SK-N-SH (cell line): ENCODE results near the gene NTRK2. TPM values are rescaled to one million over a fixed set of nuclear protein-coding genes. Genes with fewer than 3 reads are reported as not detected.

Experiments
- CTCF ChIA-PET: fragments of 300-600, 350-600 bp; formaldehyde crosslinking; extraction: SDS; loops from one replicate; lab custom pipeline; 2021; lab: Yijun Ruan, JAX
- POLR2A ChIA-PET: fragments of 350-600 bp; sonication (Branson Sonifier 250); formaldehyde crosslinking; extraction: SDS; loops from one replicate; lab custom pipeline; 2020; ENCODE audit warnings: antibody characterized with exemption, inconsistent platforms; lab: Yijun Ruan, JAX
- DNase-seq: peaks from one replicate; pipeline ENCODE4 v3.0.0; 2012
- H2AFZ ChIP-seq: fragments of 200-600 bp; sonication (generic); 2 replicates; pipeline ENCODE4 v1.8.1; 2016; ENCODE audit warnings: antibody characterized with exemption, mild to moderate bottlenecking, low read depth
- H3F3A ChIP-seq: fragments of 200-600 bp; sonication (generic); replicated peaks from 2 replicates; pipeline ENCODE3; 2016; ENCODE audit warnings: antibody characterized with exemption, mild to moderate bottlenecking; ENCODE audit not compliant: insufficient read depth
- H3K27ac ChIP-seq, 2 experiments: fragments of 200-500 bp in 1 of 2; fragments of 200-600 bp in 1 of 2; sonication (Bioruptor generic) in 1 of 2; sonication (generic), shearing (Covaris generic) in 1 of 2; 2 replicates each; pipeline versions ENCODE4 v1.5.1 to v1.6.1; 2014 to 2016; ENCODE audit warnings: low read depth in 2 of 2, inconsistent platforms in 1 of 2, low read length in 1 of 2, mild to moderate bottlenecking in 1 of 2, mixed read lengths in 1 of 2
- H3K27me3 ChIP-seq: fragments of 200-600 bp; sonication (generic), shearing (Covaris generic); 2 replicates; pipeline ENCODE4 v1.6.1; 2016; ENCODE audit warnings: mixed run types; ENCODE audit not compliant: insufficient read depth
- H3K36me3 ChIP-seq, 2 experiments: fragments of 200-500 bp in 1 of 2; fragments of 200-600 bp in 1 of 2; sonication (Bioruptor generic) in 1 of 2; sonication (generic) in 1 of 2; replicated peaks in 1 of 2; 2 replicates each; pipeline versions ENCODE3 to v1.5.1; 2014 to 2016; ENCODE audit warnings: low read length in 1 of 2, mild to moderate bottlenecking in 1 of 2; ENCODE audit not compliant: insufficient read depth in 2 of 2, control insufficient read depth in 1 of 2
- H3K4me1 ChIP-seq, 2 experiments: fragments of 200-500 bp in 1 of 2; fragments of 200-600 bp in 1 of 2; sonication (Bioruptor generic) in 1 of 2; sonication (generic), shearing (Covaris generic) in 1 of 2; 2 replicates each; pipeline versions ENCODE4 v1.5.1 to v1.6.1; 2014 to 2016; ENCODE audit warnings: low read depth in 1 of 2, low read length in 1 of 2, mixed run types in 1 of 2; ENCODE audit not compliant: insufficient read depth in 2 of 2, control insufficient read depth in 1 of 2
- H3K4me2 ChIP-seq: fragments of 200-600 bp; sonication (generic), shearing (Covaris generic); 2 replicates; pipeline ENCODE4 v1.6.1; 2017; ENCODE audit warnings: mixed run types
- H3K4me3 ChIP-seq, 2 experiments: fragments of 200-500 bp in 1 of 2; fragments of 200-600 bp in 1 of 2; sonication (Bioruptor generic) in 1 of 2; sonication (generic), shearing (Covaris generic) in 1 of 2; 2 replicates each; pipeline versions ENCODE4 v1.5.1 to v1.8.1; 2014 to 2016; ENCODE audit warnings: low read depth in 2 of 2, inconsistent platforms in 1 of 2, low read length in 1 of 2, mild to moderate bottlenecking in 1 of 2, mixed read lengths in 1 of 2, moderate library complexity in 1 of 2
- H3K79me2 ChIP-seq: fragments of 200-600 bp; sonication (generic); 2 replicates; pipeline ENCODE4 v1.8.1; 2017; ENCODE audit warnings: mild to moderate bottlenecking; ENCODE audit not compliant: insufficient read depth
- H3K9ac ChIP-seq: fragments of 200-600 bp; sonication (generic); 2 replicates; pipeline ENCODE4 v1.6.1; 2017; ENCODE audit warnings: mixed run types
- H3K9me2 ChIP-seq: fragments of 200-600 bp; sonication (generic); 2 replicates; pipeline ENCODE4 v1.6.1; 2017; ENCODE audit warnings: mixed run types
- H3K9me3 ChIP-seq: fragments of 200-600 bp; sonication (generic); 2 replicates; pipeline ENCODE4 v1.6.1; 2017; ENCODE audit warnings: mixed run types, mild to moderate bottlenecking, moderate library complexity
- H4K20me1 ChIP-seq: fragments of 200-600 bp; sonication (generic); 2 replicates; pipeline ENCODE4 v1.6.1; 2017; ENCODE audit warnings: mild to moderate bottlenecking, mixed run types; ENCODE audit not compliant: insufficient read depth
- CHD2 ChIP-seq: fragments of 150-350 bp; IDR thresholded peaks from 2 replicates; pipeline ENCODE4 v1.6.1; 2018; ENCODE audit warnings: low read length; ENCODE audit not compliant: partially characterized antibody
- CTCF ChIP-seq: fragments of 200-600 bp; sonication (generic); IDR thresholded peaks from 2 replicates; pipeline ENCODE4 v1.6.1; 2017; ENCODE audit warnings: antibody characterized with exemption, mild to moderate bottlenecking, moderate library complexity
- ELF1 ChIP-seq: IDR thresholded peaks from 2 replicates; pipeline ENCODE4 v1.4.0; 2012
- EP300 ChIP-seq, 2 experiments: IDR thresholded peaks; 2 replicates each; pipeline versions ENCODE4 v1.4.0 to v1.6.1; 2012; ENCODE audit warnings: borderline replicate concordance in 1 of 2, low read depth in 1 of 2, low read length in 1 of 2
- EZH2phosphoT487 ChIP-seq: fragments of 200-600 bp; sonication (generic); IDR thresholded peaks from 2 replicates; pipeline ENCODE4 v1.6.1; 2017; ENCODE audit warnings: low read depth, mixed run types, mild to moderate bottlenecking, antibody characterized with exemption, moderate library complexity, borderline replicate concordance
- FOSL2 ChIP-seq: IDR thresholded peaks from 2 replicates; pipeline ENCODE4 v1.4.0; 2012; ENCODE audit warnings: low read depth, mild to moderate bottlenecking, moderate library complexity, borderline replicate concordance
- GATA2 ChIP-seq: sonication (generic); formaldehyde crosslinking; IDR thresholded peaks from 2 replicates; pipeline ENCODE4 v1.5.0; 2020; ENCODE audit warnings: mild to moderate bottlenecking, missing genetic modification reagents
- JUND ChIP-seq: IDR thresholded peaks from 2 replicates; pipeline ENCODE4 v1.4.0; 2012
- MXI1 ChIP-seq: IDR thresholded peaks from 2 replicates; pipeline ENCODE4 v1.6.1; 2012; ENCODE audit warnings: mild to moderate bottlenecking, low read depth, low read length, improper control_type of control experiment
- PBX3 ChIP-seq: IDR thresholded peaks from 2 replicates; pipeline ENCODE4; 2012
- POLR2AphosphoS5 ChIP-seq: IDR thresholded peaks from 2 replicates; pipeline ENCODE4 v1.6.1; 2012; ENCODE audit warnings: low read depth, low read length
- RFX5 ChIP-seq: IDR thresholded peaks from 2 replicates; pipeline ENCODE4 v1.6.1; 2012; ENCODE audit warnings: mild to moderate bottlenecking, improper control_type of control experiment, low read length
- RXRA ChIP-seq: IDR thresholded peaks from 2 replicates; pipeline ENCODE4 v1.4.0; 2012; ENCODE audit warnings: low read depth, mild to moderate bottlenecking, borderline replicate concordance
- SIN3A ChIP-seq: IDR thresholded peaks from 2 replicates; pipeline ENCODE4 v1.6.1; 2012; ENCODE audit warnings: low read depth, mild to moderate bottlenecking, low read length, moderate library complexity, borderline replicate concordance
- SMC3 ChIP-seq: IDR thresholded peaks from 2 replicates; pipeline ENCODE4 v1.6.1; 2012; ENCODE audit warnings: low read depth, low read length, improper control_type of control experiment
- ZBTB33 ChIP-seq: IDR thresholded peaks from 2 replicates; pipeline ENCODE4 v1.4.0; 2012; ENCODE audit warnings: low read depth, borderline replicate concordance
- WGBS: methylation state at CpG from one replicate; pipeline ENCODE4 v1.1.6; 2017; ENCODE audit warnings: low lambda C conversion rate; 5-methylcytosine and 5-hydroxymethylcytosine counted together
- polyA plus RNA-seq, 3 experiments: library from polyadenylated mRNA; depleted of rRNA; stranded (reverse); fragments of >200 nt; gene quantifications; 2 replicates each; pipeline ENCODE4 v1.2.3, GENCODE V29; 2012

NTRK2 gene
- polyA plus RNA-seq, 1 of the 3 experiments (the other 2 are of a cell fraction): 0.05 TPM

GRCh38 chr9:84874022-84874421, 204.5 kb downstream of the NTRK2 start:
- Histone ChIP-seq H3K9me2 (no peaks in the 10 kb centered on the region), H3K4me1 (no peaks in the 10 kb centered on the region)
- WGBS: 86% methylated on average over 4 of the region's 4 CpGs
- POLR2A ChIA-PET: no interaction called here
- TF ChIP-seq PBX3 (no peak), EP300 (IDR thresholded peaks at IDR 0.05; ENCODE audit: borderline replicate concordance in 1 of 2, low read depth in 1 of 2, low read length in 1 of 2) (no peak)
- TF ChIP-seq, all 33 proteins: peak for 0
- H3K27me3 ChIP-seq: no peaks in the 10 kb centered on the region
- H4K20me1 ChIP-seq: no peaks in the 10 kb centered on the region
- H3K9me3 ChIP-seq: no peaks in the 10 kb centered on the region
- H3K79me2 ChIP-seq: no peaks in the 10 kb centered on the region
- H3K9ac ChIP-seq: no peak overlapping the region
- H2AFZ ChIP-seq: peak overlapping the region; percentile 67; the same call in 1 of the 2 replicates
- H3K4me3 ChIP-seq: no peak overlapping the region
- no peak for DNase-seq
- H3F3A ChIP-seq: no peaks in the 10 kb centered on the region
- CTCF ChIA-PET: interaction anchor here (0.9 to 1.2 kb wide), 2 partner anchors 35 to 206 kb away, joined by 3 to 4 read pairs; no protein-coding TSS in a partner anchor
- no peaks in the 10 kb centered on the region for H3K36me3 ChIP-seq
- no peak overlapping the region; the same call in 1 of the 2 replicates for H3K4me2 ChIP-seq
- no peak overlapping the region for H3K27ac ChIP-seq

- H3K9ac ChIP-seq: no peak overlapping the region
- no peak overlapping the region for H3K4me3 ChIP-seq
- DNase-seq: no peak
- no peak overlapping the region for H3K27ac ChIP-seq
- H3K79me2 ChIP-seq: no peaks in the 10 kb centered on the region
- no peaks in the 10 kb centered on the region for H3F3A ChIP-seq
- H4K20me1 ChIP-seq: no peaks in the 10 kb centered on the region
- ChIA-PET CTCF (no interaction called here), POLR2A (no interaction called here)
- H2AFZ ChIP-seq: peak overlapping the region; percentile 67
- H3K9me3 ChIP-seq: no peaks in the 10 kb centered on the region
- H3K4me2 ChIP-seq: peak overlapping the region; percentile 39; the same call in 1 of the 2 replicates
- no peaks in the 10 kb centered on the region for H3K27me3 ChIP-seq
- TF ChIP-seq ELF1 (no peak), MXI1 (no peak), FOSL2 (no peak), RFX5 (no peak), RXRA (no peak)
- 10% methylated on average over 2 of the region's 2 CpGs for WGBS
- no peaks in the 10 kb centered on the region for H3K9me2 ChIP-seq
- H3K4me1 ChIP-seq: no peaks in the 10 kb centered on the region
- H3K36me3 ChIP-seq: no peaks in the 10 kb centered on the region
Measured at GRCh38 chr9:84874596-84874995, 205.1 kb downstream of the NTRK2 start.

GRCh38 chr9:84875193-84875592, 205.7 kb downstream of the NTRK2 start:
- no peaks in the 10 kb centered on the region for H3K36me3 ChIP-seq
- no peaks in the 10 kb centered on the region for H3K79me2 ChIP-seq
- H3K4me2 ChIP-seq: no peak overlapping the region
- CTCF ChIA-PET: no interaction called here
- H3K9me2 ChIP-seq: no peaks in the 10 kb centered on the region
- TF ChIP-seq POLR2AphosphoS5 (no peak), ZBTB33 (no peak), GATA2 (CRISPR knock-in tag) (no peak), CHD2 (no peak), SMC3 (no peak), EP300 (IDR thresholded peaks at IDR 0.05; ENCODE audit: borderline replicate concordance in 1 of 2, low read depth in 1 of 2, low read length in 1 of 2) (no peak), JUND (no peak), SIN3A (no peak), CTCF (no peak), EZH2phosphoT487 (no peak)
- TF ChIP-seq, all 33 proteins: peak for 0
- H3K27ac ChIP-seq: no peak overlapping the region
- no peak overlapping the region for H3K9ac ChIP-seq
- POLR2A ChIA-PET: no interaction called here
- H3F3A ChIP-seq: no peaks in the 10 kb centered on the region
- no peak overlapping the region for H3K4me3 ChIP-seq
- no peaks in the 10 kb centered on the region for H3K4me1 ChIP-seq
- no peaks in the 10 kb centered on the region for H3K27me3 ChIP-seq
- H3K9me3 ChIP-seq: no peaks in the 10 kb centered on the region
- DNase-seq: no peak
- peak overlapping the region; percentile 67; the same call in 1 of the 2 replicates for H2AFZ ChIP-seq
- H4K20me1 ChIP-seq: no peaks in the 10 kb centered on the region
- 57% methylated on average over 4 of the region's 4 CpGs for WGBS
